Measurements from ENCODE around the gene DLEC1.

The DLEC1 gene

GRCh38 chr3:38005076-38006020, 33.7 kb upstream of the DLEC1 start:
- Histone ChIP-seq H3K36me3 (replicated peaks in 1 of 2; ENCODE audit: control insufficient read depth in 2 of 2, insufficient read depth in 2 of 2, low read length in 2 of 2) (peaks cover 42 to 53% of the 10 kb centered on the region in 2 donors), H2BK15ac (ENCODE audit: low read length) (no peak overlapping the region), H3K4ac (ENCODE audit: low read length) (no peak overlapping the region), H3K4me1 (ENCODE audit: control insufficient read depth in 2 of 2, insufficient read depth in 1 of 2, low read depth in 1 of 2, low read length in 2 of 2) (peaks cover 13 to 16% of the 10 kb centered on the region in 2 donors), H3K4me2 (ENCODE audit: insufficient read depth, low read length, poor library complexity, severe bottlenecking) (no peak overlapping the region), H2AK5ac (ENCODE audit: low read depth, low read length) (peak overlapping the region; percentile 34), H3K27me3 (ENCODE audit: control insufficient read depth in 3 of 3, insufficient read depth in 3 of 3, low read depth in 1 of 3, low read length in 3 of 3) (peaks cover 0 to 2% (median 0%) of the 10 kb centered on the region in 3 experiments), H2BK12ac (ENCODE audit: low read length) (no peak overlapping the region), H3K4me3 (ENCODE audit: low read length in 2 of 2) (no peak overlapping the region), H2BK120ac (ENCODE audit: low read depth, low read length) (no peak overlapping the region), H2BK5ac (ENCODE audit: low read length) (peak overlapping the region; percentile 21), H3K27ac (replicated peaks; ENCODE audit: low read length) (no peak overlapping the region), H3K9me3 (replicated peaks in 1 of 2; ENCODE audit: control insufficient read depth in 2 of 2, insufficient read depth in 1 of 2, low read depth in 1 of 2, low read length in 2 of 2) (no peaks in the 10 kb centered on the region), H3K18ac (ENCODE audit: low read length) (no peak overlapping the region), H2AFZ (ENCODE audit: low read length) (no peak overlapping the region), H4K8ac (ENCODE audit: low read depth, low read length) (no peak overlapping the region), H3K14ac (ENCODE audit: low read length) (peak overlapping the region; percentile 3), H3K9ac (ENCODE audit: low read depth, low read length, poor library complexity) (peak overlapping the region; percentile 60), H4K91ac (ENCODE audit: low read depth, low read length, poor library complexity) (peak overlapping the region; percentile 0), H3K79me1 (ENCODE audit: low read depth, low read length) (no peaks in the 10 kb centered on the region), H3K23ac (ENCODE audit: low read depth, low read length, poor library complexity) (peak overlapping the region; percentile 76)
- WGBS, 2 donors (ENCODE audit: extremely low coverage in 2 of 2, insufficient read length in 2 of 2, insufficient replicate concordance in 1 of 2), result no CpG with 5 or more reads among the region's 15 CpGs
- DNase-seq (ENCODE audit: low spot score), result no peak

- no CpG with 5 or more reads among the region's 5 CpGs for WGBS, 2 donors (ENCODE audit: extremely low coverage in 2 of 2, insufficient read length in 2 of 2, insufficient replicate concordance in 1 of 2)
- Histone ChIP-seq H2BK5ac (ENCODE audit: low read length) (peak overlapping the region; percentile 21), H4K8ac (ENCODE audit: low read depth, low read length) (no peak overlapping the region), H2BK120ac (ENCODE audit: low read depth, low read length) (no peak overlapping the region), H2BK15ac (ENCODE audit: low read length) (no peak overlapping the region), H3K14ac (ENCODE audit: low read length) (no peak overlapping the region), H3K36me3 (replicated peaks in 1 of 2; ENCODE audit: control insufficient read depth in 2 of 2, insufficient read depth in 2 of 2, low read length in 2 of 2) (peaks cover 44 to 60% of the 10 kb centered on the region in 2 donors), H3K4me3 (ENCODE audit: low read length in 2 of 2) (no peak overlapping the region), H3K27me3 (ENCODE audit: control insufficient read depth in 3 of 3, insufficient read depth in 3 of 3, low read depth in 1 of 3, low read length in 3 of 3) (no peaks in the 10 kb centered on the region), H3K27ac (replicated peaks; ENCODE audit: low read length) (no peak overlapping the region), H2AK5ac (ENCODE audit: low read depth, low read length) (peak overlapping the region; percentile 78), H3K9me3 (replicated peaks in 1 of 2; ENCODE audit: control insufficient read depth in 2 of 2, insufficient read depth in 1 of 2, low read depth in 1 of 2, low read length in 2 of 2) (no peaks in the 10 kb centered on the region), H3K79me1 (ENCODE audit: low read depth, low read length) (no peaks in the 10 kb centered on the region), H3K4me2 (ENCODE audit: insufficient read depth, low read length, poor library complexity, severe bottlenecking) (no peak overlapping the region), H2BK12ac (ENCODE audit: low read length) (no peak overlapping the region), H3K4me1 (ENCODE audit: control insufficient read depth in 2 of 2, insufficient read depth in 1 of 2, low read depth in 1 of 2, low read length in 2 of 2) (peaks cover 9 to 13% of the 10 kb centered on the region in 2 donors), H4K91ac (ENCODE audit: low read depth, low read length, poor library complexity) (no peak overlapping the region), H3K23ac (ENCODE audit: low read depth, low read length, poor library complexity) (peak overlapping the region; percentile 53), H3K18ac (ENCODE audit: low read length) (no peak overlapping the region), H3K4ac (ENCODE audit: low read length) (no peak overlapping the region), H2AFZ (ENCODE audit: low read length) (no peak overlapping the region), H3K9ac (ENCODE audit: low read depth, low read length, poor library complexity) (no peak overlapping the region)
- no peak for DNase-seq (ENCODE audit: low spot score)
These were observed 33.0 kb upstream of the DLEC1 start for GRCh38 chr3:38006031-38006430.

GRCh38 chr3:38006445-38006995, 32.5 kb upstream of the DLEC1 start:
- peak overlapping the region; percentile 8 for H3K18ac ChIP-seq (ENCODE audit: low read length)
- no peak overlapping the region for H4K8ac ChIP-seq (ENCODE audit: low read depth, low read length)
- no CpG with 5 or more reads among the region's 16 CpGs for WGBS, 2 donors (ENCODE audit: extremely low coverage in 2 of 2, insufficient read length in 2 of 2, insufficient replicate concordance in 1 of 2)
- H4K91ac ChIP-seq (ENCODE audit: low read depth, low read length, poor library complexity), result no peak overlapping the region
- no peak overlapping the region for H3K4ac ChIP-seq (ENCODE audit: low read length)
- DNase-seq (ENCODE audit: low spot score), result no peak
- no peak overlapping the region for H2BK120ac ChIP-seq (ENCODE audit: low read depth, low read length)
- peak overlapping the region; percentile 21 for H2BK5ac ChIP-seq (ENCODE audit: low read length)
- H3K4me2 ChIP-seq (ENCODE audit: insufficient read depth, low read length, poor library complexity, severe bottlenecking), result no peak overlapping the region
- H3K4me1 ChIP-seq (ENCODE audit: control insufficient read depth in 2 of 2, insufficient read depth in 1 of 2, low read depth in 1 of 2, low read length in 2 of 2), result peaks cover 8 to 13% of the 10 kb centered on the region in 2 donors
- H2BK15ac ChIP-seq (ENCODE audit: low read length), result no peak overlapping the region
- no peaks in the 10 kb centered on the region for H3K79me1 ChIP-seq (ENCODE audit: low read depth, low read length)
- H2AK5ac ChIP-seq (ENCODE audit: low read depth, low read length), result peak overlapping the region; percentile 78
- no peaks in the 10 kb centered on the region for H3K27me3 ChIP-seq (ENCODE audit: control insufficient read depth in 3 of 3, insufficient read depth in 3 of 3, low read depth in 1 of 3, low read length in 3 of 3)
- no peak overlapping the region for H3K9ac ChIP-seq (ENCODE audit: low read depth, low read length, poor library complexity)
- H3K23ac ChIP-seq (ENCODE audit: low read depth, low read length, poor library complexity), result peak overlapping the region; percentile 53
- H3K36me3 ChIP-seq (replicated peaks in 1 of 2; ENCODE audit: control insufficient read depth in 2 of 2, insufficient read depth in 2 of 2, low read length in 2 of 2), result peaks cover 47 to 65% of the 10 kb centered on the region in 2 donors
- H2BK12ac ChIP-seq (ENCODE audit: low read length), result no peak overlapping the region
- H2AFZ ChIP-seq (ENCODE audit: low read length), result no peak overlapping the region
- H3K9me3 ChIP-seq (replicated peaks in 1 of 2; ENCODE audit: control insufficient read depth in 2 of 2, insufficient read depth in 1 of 2, low read depth in 1 of 2, low read length in 2 of 2), result no peaks in the 10 kb centered on the region
- no peak overlapping the region for H3K4me3 ChIP-seq (ENCODE audit: low read length in 2 of 2)
- no peak overlapping the region for H3K27ac ChIP-seq (replicated peaks; ENCODE audit: low read length)
- H3K14ac ChIP-seq (ENCODE audit: low read length), result peak overlapping the region; percentile 31

- peak overlapping the region; percentile 2 for H3K23ac ChIP-seq (ENCODE audit: low read depth, low read length, poor library complexity)
- no CpG with 5 or more reads among the region's 7 CpGs for WGBS, 2 donors (ENCODE audit: extremely low coverage in 2 of 2, insufficient read length in 2 of 2, insufficient replicate concordance in 1 of 2)
- H3K79me1 ChIP-seq (ENCODE audit: low read depth, low read length), result no peaks in the 10 kb centered on the region
- H3K9me3 ChIP-seq (replicated peaks in 1 of 2; ENCODE audit: control insufficient read depth in 2 of 2, insufficient read depth in 1 of 2, low read depth in 1 of 2, low read length in 2 of 2), result no peaks in the 10 kb centered on the region
- no peak overlapping the region for H3K9ac ChIP-seq (ENCODE audit: low read depth, low read length, poor library complexity)
- no peak overlapping the region for H3K4me2 ChIP-seq (ENCODE audit: insufficient read depth, low read length, poor library complexity, severe bottlenecking)
- no peak overlapping the region for H3K4me3 ChIP-seq (ENCODE audit: low read length in 2 of 2)
- no peaks in the 10 kb centered on the region for H3K27me3 ChIP-seq (ENCODE audit: control insufficient read depth in 3 of 3, insufficient read depth in 3 of 3, low read depth in 1 of 3, low read length in 3 of 3)
- no peak overlapping the region for H3K18ac ChIP-seq (ENCODE audit: low read length)
- DNase-seq (ENCODE audit: low spot score), result no peak
- no peak overlapping the region for H2BK120ac ChIP-seq (ENCODE audit: low read depth, low read length)
- H2AK5ac ChIP-seq (ENCODE audit: low read depth, low read length), result no peak overlapping the region
- H2BK12ac ChIP-seq (ENCODE audit: low read length), result no peak overlapping the region
- no peak overlapping the region for H4K91ac ChIP-seq (ENCODE audit: low read depth, low read length, poor library complexity)
- peaks cover 8 to 13% of the 10 kb centered on the region in 2 donors for H3K4me1 ChIP-seq (ENCODE audit: control insufficient read depth in 2 of 2, insufficient read depth in 1 of 2, low read depth in 1 of 2, low read length in 2 of 2)
- no peak overlapping the region for H3K4ac ChIP-seq (ENCODE audit: low read length)
- no peak overlapping the region for H3K27ac ChIP-seq (replicated peaks; ENCODE audit: low read length)
- H2BK15ac ChIP-seq (ENCODE audit: low read length), result no peak overlapping the region
- no peak overlapping the region for H2AFZ ChIP-seq (ENCODE audit: low read length)
- H2BK5ac ChIP-seq (ENCODE audit: low read length), result no peak overlapping the region
- no peak overlapping the region for H4K8ac ChIP-seq (ENCODE audit: low read depth, low read length)
- no peak overlapping the region for H3K14ac ChIP-seq (ENCODE audit: low read length)
- peaks cover 41 to 77% of the 10 kb centered on the region in 2 donors for H3K36me3 ChIP-seq (replicated peaks in 1 of 2; ENCODE audit: control insufficient read depth in 2 of 2, insufficient read depth in 2 of 2, low read length in 2 of 2)
These were observed 31.3 kb upstream of the DLEC1 start for GRCh38 chr3:38007754-38008090.

Measured in neuronal stem cell (in vitro differentiated cells).